COLO668 (cell line): ENCODE data around the gene CCDC171.
"Not testable (repeated sequence)": the region's sequence is repeated elsewhere in the genome, so short reads cannot be mapped to it uniquely, and the experiment has no call there.

Experiments used
- DNase-seq: peaks from one replicate; lab custom pipeline; 2025; ENCODE audit not compliant: unreplicated experiment; lab: John Stamatoyannopoulos, UW

Gene CCDC171

GRCh38 chr9:15693701-15694100 is 140.9 kb downstream of the CCDC171 start:
- no peak for DNase-seq

GRCh38 chr9:15696979-15697378 is 144.1 kb downstream of the CCDC171 start:
- DNase-seq = no peak

GRCh38 chr9:15697446-15697851 is 144.6 kb downstream of the CCDC171 start:
- no peak for DNase-seq

GRCh38 chr9:15699876-15700559 is 147.2 kb downstream of the CCDC171 start:
- DNase-seq = not testable (repeated sequence)

- DNase-seq = no peak
Measured at GRCh38 chr9:15707000-15707399, 154.2 kb downstream of the CCDC171 start.

- no peak for DNase-seq
Measured at GRCh38 chr9:15711531-15711930, 158.7 kb downstream of the CCDC171 start.

GRCh38 chr9:15711931-15712330 is 159.1 kb downstream of the CCDC171 start:
- no peak for DNase-seq

GRCh38 chr9:15714746-15715145 is 161.9 kb downstream of the CCDC171 start:
- DNase-seq = no peak

- DNase-seq = no peak
Measured at GRCh38 chr9:15717290-15717967, 164.6 kb downstream of the CCDC171 start.

GRCh38 chr9:15718423-15718822 is 165.6 kb downstream of the CCDC171 start:
- no peak for DNase-seq

GRCh38 chr9:15720861-15721260 is 168.0 kb downstream of the CCDC171 start:
- no peak for DNase-seq

- no peak for DNase-seq
Measured at GRCh38 chr9:15722888-15723287, 170.0 kb downstream of the CCDC171 start.

GRCh38 chr9:15724016-15724415 is 171.2 kb downstream of the CCDC171 start:
- DNase-seq = no peak

- no peak for DNase-seq
Measured at GRCh38 chr9:15724612-15725011, 171.8 kb downstream of the CCDC171 start.

- no peak for DNase-seq
Measured at GRCh38 chr9:15725953-15726352, 173.1 kb downstream of the CCDC171 start.

- DNase-seq = no peak
Measured at GRCh38 chr9:15729507-15729906, 176.7 kb downstream of the CCDC171 start.

- no peak for DNase-seq
Measured at GRCh38 chr9:15735083-15735857, 182.4 kb downstream of the CCDC171 start.

GRCh38 chr9:15736569-15736968 is 183.7 kb downstream of the CCDC171 start:
- no peak for DNase-seq

- no peak for DNase-seq
Measured at GRCh38 chr9:15738011-15738410, 185.2 kb downstream of the CCDC171 start.

- no peak for DNase-seq
Measured at GRCh38 chr9:15741015-15741414, 188.2 kb downstream of the CCDC171 start.

- DNase-seq = no peak
Measured at GRCh38 chr9:15743512-15743911, 190.7 kb downstream of the CCDC171 start.

- no peak for DNase-seq
Measured at GRCh38 chr9:15744196-15744595, 191.4 kb downstream of the CCDC171 start.
